LHCN-M2 (cell line): ENCODE data around the gene CD8B. TPM values are rescaled to one million over a fixed set of nuclear protein-coding genes. Genes with fewer than 3 reads are reported as not detected.
"Not testable (repeated sequence)": the region's sequence is repeated elsewhere in the genome, so short reads cannot be mapped to it uniquely, and the experiment has no call there.

Source experiments
- DNase-seq: peaks from one replicate; pipeline ENCODE4 v3.0.0-alpha.2; 2012; ENCODE audit warnings: low read depth
- total RNA-seq: library from RNA; depleted of rRNA; stranded (reverse); fragments of >200 nt; gene quantifications from 2 replicates; pipeline ENCODE4 v1.2.3, GENCODE V29; 2014

The CD8B gene
- total RNA-seq, 1 experiment from 2014 or later, result not detected

- DNase-seq, result peak; percentile 79
Observed at GRCh38 chr2:86836915-86837695, 24.6 kb downstream of the CD8B start.

GRCh38 chr2:86835548-86835889 is 26.2 kb downstream of the CD8B start:
- not testable (repeated sequence) for DNase-seq

- DNase-seq, result no peak
Observed at GRCh38 chr2:86833315-86833714, 28.4 kb downstream of the CD8B start.

GRCh38 chr2:86832334-86833096 is 29.2 kb downstream of the CD8B start:
- DNase-seq, result no peak

- no peak for DNase-seq
Observed at GRCh38 chr2:86831537-86831936, 30.1 kb downstream of the CD8B start.

- DNase-seq, result no peak
Observed at GRCh38 chr2:86826951-86827350, 34.7 kb downstream of the CD8B start.

GRCh38 chr2:86825693-86826381 is 35.8 kb downstream of the CD8B start:
- no peak for DNase-seq

- no peak for DNase-seq
Observed at GRCh38 chr2:86825036-86825692, 36.5 kb downstream of the CD8B start.

GRCh38 chr2:86822668-86823345 is 38.9 kb downstream of the CD8B start:
- no peak for DNase-seq

GRCh38 chr2:86821842-86822241 is 39.8 kb downstream of the CD8B start:
- no peak for DNase-seq

GRCh38 chr2:86821306-86821705 is 40.4 kb downstream of the CD8B start:
- DNase-seq, result no peak

GRCh38 chr2:86818957-86819356 is 42.7 kb downstream of the CD8B start:
- DNase-seq, result no peak

- no peak for DNase-seq
Observed at GRCh38 chr2:86818114-86818801, 43.4 kb downstream of the CD8B start.

- no peak for DNase-seq
Observed at GRCh38 chr2:86815611-86816010, 46.1 kb downstream of the CD8B start.

GRCh38 chr2:86809481-86810121 is 52.1 kb downstream of the CD8B start:
- DNase-seq, result no peak

- DNase-seq, result peak; percentile 67
Observed at GRCh38 chr2:86808315-86809161, 53.1 kb downstream of the CD8B start.

- DNase-seq, result no peak
Observed at GRCh38 chr2:86807468-86808275, 54.0 kb downstream of the CD8B start.

GRCh38 chr2:86807133-86807467 is 54.6 kb downstream of the CD8B start:
- no peak for DNase-seq
